ENCODE results near the gene CDK11B. TPM values are rescaled to one million over a fixed set of nuclear protein-coding genes. Genes with fewer than 3 reads are reported as not detected.
A peak's percentile ranks its signal among the peaks of the same experiment; 100 is the strongest.
"Not testable (repeated sequence)": the region's sequence is repeated elsewhere in the genome, so short reads cannot be mapped to it uniquely, and the experiment has no call there.

Gene CDK11B
- total RNA-seq, 1 donor from 2014 or later = 26.5 TPM

DNA sequence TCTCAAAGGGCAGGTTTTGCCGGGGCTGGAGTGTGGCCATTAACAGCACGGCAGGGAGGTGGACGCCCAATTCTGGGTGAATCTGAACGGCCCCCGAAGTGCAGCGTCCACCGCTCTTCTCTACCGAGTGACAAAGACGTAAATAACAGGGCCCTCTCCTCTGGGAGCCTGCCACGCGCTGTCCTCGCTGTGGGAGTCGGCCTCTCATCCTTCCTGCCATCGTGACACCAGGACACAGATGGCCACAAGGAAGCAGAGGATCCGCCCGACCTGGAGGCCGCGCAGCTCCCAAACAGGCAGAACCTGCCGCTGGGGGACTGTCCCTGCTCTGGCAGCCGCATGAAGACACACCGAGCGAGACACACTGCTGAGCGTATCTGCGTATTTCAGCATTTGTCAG, 12.1 kb upstream of the CDK11B start:
- no peaks in the 10 kb centered on the region for H3K27me3 Mint-ChIP-seq
- H3K27ac Mint-ChIP-seq = no peak overlapping the region
- TF ChIP-seq, protein P1, sequence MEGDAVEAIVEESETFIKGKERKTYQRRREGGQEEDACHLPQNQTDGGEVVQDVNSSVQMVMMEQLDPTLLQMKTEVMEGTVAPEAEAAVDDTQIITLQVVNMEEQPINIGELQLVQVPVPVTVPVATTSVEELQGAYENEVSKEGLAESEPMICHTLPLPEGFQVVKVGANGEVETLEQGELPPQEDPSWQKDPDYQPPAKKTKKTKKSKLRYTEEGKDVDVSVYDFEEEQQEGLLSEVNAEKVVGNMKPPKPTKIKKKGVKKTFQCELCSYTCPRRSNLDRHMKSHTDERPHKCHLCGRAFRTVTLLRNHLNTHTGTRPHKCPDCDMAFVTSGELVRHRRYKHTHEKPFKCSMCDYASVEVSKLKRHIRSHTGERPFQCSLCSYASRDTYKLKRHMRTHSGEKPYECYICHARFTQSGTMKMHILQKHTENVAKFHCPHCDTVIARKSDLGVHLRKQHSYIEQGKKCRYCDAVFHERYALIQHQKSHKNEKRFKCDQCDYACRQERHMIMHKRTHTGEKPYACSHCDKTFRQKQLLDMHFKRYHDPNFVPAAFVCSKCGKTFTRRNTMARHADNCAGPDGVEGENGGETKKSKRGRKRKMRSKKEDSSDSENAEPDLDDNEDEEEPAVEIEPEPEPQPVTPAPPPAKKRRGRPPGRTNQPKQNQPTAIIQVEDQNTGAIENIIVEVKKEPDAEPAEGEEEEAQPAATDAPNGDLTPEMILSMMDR (conservative IDR thresholded peaks at IDR 0.05) = no peak
- no peak for DNase-seq (ENCODE audit: extremely low spot score, unreplicated experiment)
- H3K4me3 Mint-ChIP-seq = no peak overlapping the region
- H3K9me3 Mint-ChIP-seq = no peaks in the 10 kb centered on the region
- no peaks in the 10 kb centered on the region for H3K4me1 Mint-ChIP-seq (ENCODE audit: unreplicated experiment)
- H3K36me3 Mint-ChIP-seq = peaks cover 3% of the 10 kb centered on the region

GRCh38 chr1:1669468-1670440, 10.9 kb upstream of the CDK11B start:
- H3K9me3 Mint-ChIP-seq = no peaks in the 10 kb centered on the region
- TF ChIP-seq, protein P1 (conservative IDR thresholded peaks at IDR 0.05) = no peak
- DNase-seq (ENCODE audit: extremely low spot score, unreplicated experiment) = no peak
- no peaks in the 10 kb centered on the region for H3K4me1 Mint-ChIP-seq (ENCODE audit: unreplicated experiment)
- no peak overlapping the region for H3K4me3 Mint-ChIP-seq
- no peaks in the 10 kb centered on the region for H3K27me3 Mint-ChIP-seq
- peaks cover 3% of the 10 kb centered on the region for H3K36me3 Mint-ChIP-seq
- no peak overlapping the region for H3K27ac Mint-ChIP-seq

DNA sequence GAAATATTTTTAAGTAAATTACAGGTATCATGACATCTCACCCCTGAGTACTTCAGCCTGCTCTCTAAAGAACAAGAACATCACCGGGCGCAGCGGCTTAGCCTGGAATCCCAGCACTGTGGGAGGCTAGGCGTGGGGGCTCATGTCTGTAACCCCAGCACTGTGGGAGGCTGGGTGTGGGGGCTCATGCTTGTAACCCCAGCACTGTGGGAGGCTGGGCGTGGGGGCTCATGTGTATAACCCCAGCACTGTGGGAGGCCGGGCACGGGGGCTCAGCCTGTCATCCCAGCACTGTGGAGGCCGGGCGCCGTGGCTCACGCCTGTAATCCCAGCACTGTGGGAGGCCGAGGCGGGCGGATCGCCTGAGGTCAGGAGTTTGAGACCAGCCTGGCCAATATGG, 7.7 kb upstream of the CDK11B start:
- TF ChIP-seq, protein P1 (conservative IDR thresholded peaks at IDR 0.05) = no peak
- no peaks in the 10 kb centered on the region for H3K4me1 Mint-ChIP-seq (ENCODE audit: unreplicated experiment)
- no peaks in the 10 kb centered on the region for H3K9me3 Mint-ChIP-seq
- H3K27ac Mint-ChIP-seq = no peak overlapping the region
- no peak overlapping the region for H3K4me3 Mint-ChIP-seq
- DNase-seq (ENCODE audit: extremely low spot score, unreplicated experiment) = no peak
- peaks cover 3% of the 10 kb centered on the region for H3K36me3 Mint-ChIP-seq
- H3K27me3 Mint-ChIP-seq = no peaks in the 10 kb centered on the region

- TF ChIP-seq, protein P1 (conservative IDR thresholded peaks at IDR 0.05) = peak; percentile 73
- H3K4me1 Mint-ChIP-seq (ENCODE audit: unreplicated experiment) = no peaks in the 10 kb centered on the region
- no peaks in the 10 kb centered on the region for H3K27me3 Mint-ChIP-seq
- no peak for DNase-seq (ENCODE audit: extremely low spot score, unreplicated experiment)
- H3K27ac Mint-ChIP-seq = no peak overlapping the region
- H3K4me3 Mint-ChIP-seq = no peak overlapping the region
- H3K9me3 Mint-ChIP-seq = no peaks in the 10 kb centered on the region
- peaks cover 3% of the 10 kb centered on the region for H3K36me3 Mint-ChIP-seq
Observed at GRCh38 chr1:1665815-1666251, 7.0 kb upstream of the CDK11B start.

GRCh38 chr1:1664941-1665814, 6.4 kb upstream of the CDK11B start:
- Mint-ChIP-seq H3K27ac (no peak overlapping the region), H3K27me3 (no peaks in the 10 kb centered on the region)

DNA sequence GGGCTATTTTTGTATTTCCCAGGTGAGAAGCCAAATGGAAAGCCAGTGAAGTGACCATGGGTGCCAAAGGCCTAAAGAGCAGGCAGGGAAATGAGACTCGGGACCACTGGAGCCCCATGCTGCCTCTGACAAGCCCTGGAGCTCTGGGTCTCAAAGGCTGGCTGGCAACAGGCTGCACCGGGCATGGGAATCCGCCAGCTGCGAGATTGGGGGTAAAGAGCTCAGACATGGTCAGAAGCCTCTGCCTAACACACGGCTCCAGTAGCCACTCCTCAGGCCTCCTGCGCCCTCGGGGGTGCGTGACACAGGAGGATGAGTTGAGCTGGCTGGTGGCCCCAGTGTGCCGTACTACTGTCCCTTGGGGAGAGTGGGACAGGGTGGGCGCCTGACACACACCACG, 5.5 kb upstream of the CDK11B start:
- H3K36me3 Mint-ChIP-seq, H3K9me3 Mint-ChIP-seq, H3K27ac Mint-ChIP-seq: not testable (repeated sequence)

More at GRCh38 chr1:1664941-1665814, 6.4 kb upstream of the CDK11B start:
- no peak overlapping the region for H3K4me3 Mint-ChIP-seq
- DNase-seq (ENCODE audit: extremely low spot score, unreplicated experiment) = no peak
- no peaks in the 10 kb centered on the region for H3K9me3 Mint-ChIP-seq
- H3K4me1 Mint-ChIP-seq (ENCODE audit: unreplicated experiment) = no peaks in the 10 kb centered on the region
- H3K36me3 Mint-ChIP-seq = peaks cover 3% of the 10 kb centered on the region
- TF ChIP-seq, protein P1 (conservative IDR thresholded peaks at IDR 0.05) = no peak

GRCh38 chr1:1662830-1663560, 4.2 kb upstream of the CDK11B start:
- not testable (repeated sequence) for H3K27me3 Mint-ChIP-seq; H3K4me3 Mint-ChIP-seq; H3K9me3 Mint-ChIP-seq; H3K4me1 Mint-ChIP-seq (ENCODE audit: unreplicated experiment); H3K36me3 Mint-ChIP-seq; DNase-seq (ENCODE audit: extremely low spot score, unreplicated experiment)
- H3K27ac Mint-ChIP-seq = peak overlapping the region; percentile 46

More for the DNA sequence above, 5.5 kb upstream of the CDK11B start:
- H3K27me3 Mint-ChIP-seq; H3K4me3 Mint-ChIP-seq; H3K4me1 Mint-ChIP-seq (ENCODE audit: unreplicated experiment); DNase-seq (ENCODE audit: extremely low spot score, unreplicated experiment): not testable (repeated sequence)

DNA sequence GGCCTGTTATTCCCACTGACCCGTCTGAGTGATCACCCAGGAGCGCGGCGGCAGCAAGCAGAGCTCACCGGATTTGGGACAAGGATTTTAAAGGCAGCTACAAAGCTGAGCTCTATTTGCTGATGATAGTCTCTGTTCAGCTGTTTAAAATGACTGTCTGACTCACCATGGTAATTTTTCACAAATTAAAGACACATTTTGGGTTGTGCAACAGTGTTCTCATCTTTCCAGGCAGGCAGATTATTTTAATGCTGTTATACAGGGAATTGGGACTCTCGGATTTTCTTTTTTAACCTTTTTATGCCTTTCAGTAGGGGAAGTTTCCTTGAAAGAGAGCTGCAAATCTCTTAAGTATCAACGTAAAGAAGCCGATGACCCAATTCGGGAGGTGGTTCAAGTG, 3.6 kb upstream of the CDK11B start:
- not testable (repeated sequence) for H3K9me3 Mint-ChIP-seq; DNase-seq (ENCODE audit: extremely low spot score, unreplicated experiment); H3K27me3 Mint-ChIP-seq; H3K4me1 Mint-ChIP-seq (ENCODE audit: unreplicated experiment); H3K36me3 Mint-ChIP-seq; H3K4me3 Mint-ChIP-seq
- peak overlapping the region; percentile 46 for H3K27ac Mint-ChIP-seq
